Upper lobe of left lung (tissue), 6 donors: ENCODE results near the gene HEBP2. TPM values are rescaled to one million over a fixed set of nuclear protein-coding genes. Genes with fewer than 3 reads are reported as not detected.

Experiments
- ATAC-seq, 2 donors: fragments of 200-7000 bp; cut with Tn5 transposase; one replicate each; pipeline ENCODE4 v1.9.1; 2022; ENCODE audit warnings: mild to moderate bottlenecking in 2 of 2, moderate library complexity in 2 of 2; ENCODE audit not compliant: low FRiP score in 2 of 2
- DNase-seq, 2 donors: peaks; one replicate each; pipeline ENCODE4 v3.0.0-alpha.2; 2019 to 2020
- H3K27ac ChIP-seq, 4 donors: fragments of 200-600 bp; sonication (generic); one replicate each; pipeline ENCODE4 v1.5.1; 2016 to 2019
- H3K27me3 ChIP-seq, 4 donors: fragments of 200-600 bp; sonication (generic); one replicate each; pipeline ENCODE4 v1.5.1; 2017 to 2019
- H3K36me3 ChIP-seq, 4 donors: fragments of 200-600 bp; sonication (generic); one replicate each; pipeline ENCODE4 v1.5.1; 2016 to 2019
- H3K4me1 ChIP-seq, 4 donors: fragments of 200-600 bp; sonication (generic); one replicate each; pipeline ENCODE4 v1.5.1; 2018 to 2019
- H3K4me3 ChIP-seq, 4 donors: fragments of 200-600 bp; sonication (generic); one replicate each; pipeline ENCODE4 v1.5.1; 2017 to 2019; ENCODE audit warnings: mild to moderate bottlenecking in 2 of 4, moderate library complexity in 1 of 4
- H3K9me3 ChIP-seq, 4 donors: fragments of 200-600 bp; sonication (generic); one replicate each; pipeline ENCODE4 v1.5.1; 2018 to 2019
- CTCF ChIP-seq, 6 experiments: fragments of 450-650 bp in 4 of 6; fragments of 200-600 bp in 2 of 6; sonication (generic) in 2 of 6; IDR thresholded peaks; one replicate each; pipeline ENCODE4 v1.5.1; 2016 to 2019; ENCODE audit warnings: antibody characterized with exemption in 6 of 6
- EP300 ChIP-seq, 4 donors: sonication (generic); formaldehyde crosslinking; IDR thresholded peaks; one replicate each; pipeline ENCODE4 v1.5.1; 2017; ENCODE audit warnings: antibody characterized with exemption in 4 of 4, control low read depth in 2 of 4
- POLR2A ChIP-seq, 4 donors: fragments of 450-650 bp; IDR thresholded peaks; one replicate each; pipeline ENCODE4 v1.5.1; 2016 to 2017; ENCODE audit warnings: antibody characterized with exemption in 4 of 4, mild to moderate bottlenecking in 2 of 4
- POLR2AphosphoS5 ChIP-seq, 2 donors: sonication (generic); formaldehyde crosslinking; IDR thresholded peaks; one replicate each; pipeline ENCODE4 v1.5.1; 2017; ENCODE audit warnings: antibody characterized with exemption in 2 of 2
- WGBS, 2 donors: methylation state at CpG; one replicate each; pipeline ENCODE4 v1.1.5; 2017 to 2018; 5-methylcytosine and 5-hydroxymethylcytosine counted together
- total RNA-seq, 6 donors: library from RNA; depleted of rRNA in 4 of 6; stranded (reverse); fragments of >200 nt in 4 of 6; gene quantifications; one replicate each; pipeline versions ENCODE4 v1.1.0 to v1.2.1, GENCODE V29; 2016 to 2021
- donor health status: DM: no; HTN: no; CAD: no; lungs with moderate emphysema.
- donor health status: DM: no; HTN: yes; CAD: no; lungs with severe emphysema.

HEBP2 gene
- total RNA-seq, 6 donors from 2014 or later = 11.5 to 68.0 (median 48.6) TPM

DNA sequence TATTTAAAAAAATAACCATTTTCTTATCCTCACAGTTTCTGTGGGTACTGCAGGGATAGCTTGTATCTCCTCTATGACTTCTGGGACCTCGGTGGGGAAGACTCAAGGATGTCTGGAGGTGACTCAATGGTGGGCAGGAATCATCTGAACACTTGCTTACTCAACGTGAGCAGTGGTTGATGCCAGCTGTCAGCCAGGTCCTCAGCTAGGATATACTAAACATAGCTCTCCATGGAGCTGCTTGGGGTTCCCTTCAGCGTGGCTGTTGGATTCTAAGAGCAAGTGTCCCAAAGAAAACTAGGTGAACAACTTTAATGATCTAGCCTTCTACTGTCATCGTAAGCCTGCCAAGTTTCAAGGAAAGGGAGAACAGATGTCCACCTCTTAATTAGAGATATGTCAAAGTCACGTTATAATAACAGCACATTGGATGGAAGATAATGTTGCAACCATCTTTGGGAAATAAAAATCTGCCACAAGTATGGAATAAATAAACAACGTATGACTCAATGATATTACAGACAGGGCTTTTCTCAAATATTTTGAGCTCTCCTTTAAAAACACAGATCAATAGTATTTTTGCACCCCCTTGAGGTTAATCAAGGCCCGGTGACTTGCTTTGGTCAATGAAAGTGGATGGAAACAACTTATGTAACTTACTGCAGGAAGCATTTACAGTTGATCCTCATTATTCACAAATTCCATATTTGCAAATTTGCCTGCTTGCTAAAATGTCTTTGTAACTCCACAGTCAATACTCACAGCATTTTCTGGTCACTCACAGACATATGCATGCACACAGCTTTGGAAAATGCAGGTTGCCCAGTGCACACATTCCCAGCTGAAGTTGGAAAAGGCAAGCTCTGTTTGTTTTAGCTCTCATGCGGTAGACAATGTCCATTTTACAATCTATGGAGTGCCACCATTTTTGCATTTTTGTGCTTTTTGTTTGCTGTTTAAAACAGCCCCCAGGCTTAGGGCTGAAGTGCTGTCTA lies 6.6 kb upstream of the HEBP2 start:
- Histone ChIP-seq H3K27me3 (no peaks in the 10 kb centered on the region), H3K36me3 (no peaks in the 10 kb centered on the region), H3K4me3 (no peak overlapping the region), H3K9me3 (no peaks in the 10 kb centered on the region), H3K4me1 (no peaks in the 10 kb centered on the region), H3K27ac (no peak overlapping the region)
- 83 to 85% methylated on average over 8 of the region's 8 CpGs for WGBS, 2 donors
- DNase-seq (no peak), ATAC-seq (no peak)
- no peak for TF ChIP-seq POLR2AphosphoS5 (IDR thresholded peaks at IDR 0.05)
- no peak for TF ChIP-seq CTCF (IDR thresholded peaks at IDR 0.05)
- TF ChIP-seq EP300 (IDR thresholded peaks at IDR 0.05) = no peak
- no peak for TF ChIP-seq POLR2A (IDR thresholded peaks at IDR 0.05)

- H3K27ac ChIP-seq = no peak overlapping the region
Measured at GRCh38 chr6:138400326-138400725, 3.7 kb upstream of the HEBP2 start.

DNA sequence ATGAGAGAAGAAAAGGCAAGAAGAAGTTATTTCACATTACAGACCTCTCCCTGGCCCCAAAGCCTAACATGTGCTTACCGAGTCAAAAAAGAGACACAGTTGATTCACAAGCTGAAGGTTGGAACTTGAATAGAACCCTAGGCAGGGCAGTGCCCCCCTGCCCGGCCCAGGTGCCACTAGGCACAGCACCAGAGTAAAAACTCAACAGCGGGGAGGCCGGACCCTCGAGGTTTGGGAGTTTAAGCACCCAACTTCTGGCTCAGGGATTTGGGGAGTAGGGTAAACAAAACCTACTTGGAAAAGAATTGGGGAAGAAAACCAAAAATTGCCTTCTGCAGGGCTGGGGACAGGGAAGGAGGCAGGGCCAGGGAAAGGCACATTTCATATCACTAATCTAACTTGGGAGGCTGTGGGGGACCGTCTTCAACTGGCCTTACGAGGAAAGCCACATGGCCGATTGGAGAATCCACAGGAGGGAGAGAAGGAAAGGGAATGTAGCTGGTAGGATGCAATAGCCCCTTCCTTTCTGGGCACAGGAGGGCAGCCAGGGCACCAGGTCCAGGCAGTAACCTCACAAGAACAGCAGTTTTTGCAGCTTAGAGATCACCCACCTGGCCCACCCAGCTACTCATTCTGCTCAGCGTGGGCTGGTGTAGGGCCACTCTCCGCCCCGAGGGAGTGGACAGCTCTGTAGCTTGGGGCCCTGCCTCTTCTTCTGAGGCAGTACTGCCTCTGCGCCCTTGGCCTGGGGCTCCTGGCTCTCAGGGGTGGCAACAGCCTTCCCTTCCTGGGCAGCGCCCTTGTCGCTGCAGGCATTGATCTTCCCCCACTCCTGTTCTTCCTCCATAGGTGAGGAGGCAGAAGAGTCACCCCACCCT lies 1.8 kb upstream of the HEBP2 start:
- H3K9me3 ChIP-seq = no peaks in the 10 kb centered on the region
- DNase-seq (peak in 1 of 2 donors; percentile 35), ATAC-seq (no peak)
- no peak overlapping the region for H3K4me3 ChIP-seq
- no peak overlapping the region for H3K27ac ChIP-seq
- 92 to 93% methylated on average over 11 to 14 of the region's 14 CpGs for WGBS, 2 donors
- no peak for TF ChIP-seq POLR2A (IDR thresholded peaks at IDR 0.05)
- no peak for TF ChIP-seq CTCF (IDR thresholded peaks at IDR 0.05)
- no peak for TF ChIP-seq POLR2AphosphoS5 (IDR thresholded peaks at IDR 0.05)
- TF ChIP-seq EP300 (IDR thresholded peaks at IDR 0.05) = no peak
- H3K36me3 ChIP-seq = peaks cover 5 to 17% (median 8%) of the 10 kb centered on the region in 4 donors
- H3K4me1 ChIP-seq = peaks cover 0 to 19% (median 6%) of the 10 kb centered on the region in 4 donors
- no peaks in the 10 kb centered on the region for H3K27me3 ChIP-seq

More at GRCh38 chr6:138400326-138400725, 3.7 kb upstream of the HEBP2 start:
- peaks cover 0 to 14% (median 5%) of the 10 kb centered on the region in 4 donors for H3K4me1 ChIP-seq
- H3K36me3 ChIP-seq = no peaks in the 10 kb centered on the region
- H3K9me3 ChIP-seq = no peaks in the 10 kb centered on the region
- DNase-seq (no peak), ATAC-seq (no peak)
- no peak overlapping the region for H3K4me3 ChIP-seq
- H3K27me3 ChIP-seq = no peaks in the 10 kb centered on the region
- no peak for TF ChIP-seq POLR2AphosphoS5 (IDR thresholded peaks at IDR 0.05)
- no peak for TF ChIP-seq EP300 (IDR thresholded peaks at IDR 0.05)
- no peak for TF ChIP-seq POLR2A (IDR thresholded peaks at IDR 0.05)
- TF ChIP-seq CTCF (IDR thresholded peaks at IDR 0.05) = no peak
- 83 to 92% methylated on average over 3 of the region's 3 CpGs for WGBS, 2 donors

DNA sequence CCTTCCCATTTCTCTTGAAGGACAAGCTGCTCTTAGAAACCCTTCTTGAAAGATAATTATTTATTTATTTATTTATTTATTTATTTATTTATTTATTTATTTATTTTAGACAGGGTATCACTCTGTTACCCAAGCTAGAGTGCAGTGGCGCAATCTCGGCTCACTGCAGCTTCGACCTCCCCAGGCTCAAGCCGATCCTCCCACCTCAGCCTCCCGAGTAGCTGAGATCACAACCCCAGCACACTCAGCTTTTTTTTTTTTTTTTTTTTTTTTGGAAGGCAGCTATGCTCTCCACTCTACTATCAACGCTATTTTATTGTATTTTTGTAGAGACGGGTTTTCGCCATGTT lies 1.2 kb upstream of the HEBP2 start:
- H3K4me3 ChIP-seq = peak overlapping the region in 3 of 4 donors; percentile 70 to 90 (median 77)
- H3K4me1 ChIP-seq = peaks cover 0 to 19% (median 6%) of the 10 kb centered on the region in 4 donors
- no peak for DNase-seq
- WGBS, 2 donors = 90 to 92% methylated on average over 7 to 8 of the region's 8 CpGs
- peak overlapping the region in 2 of 4 donors; percentile 95 to 96 for H3K27ac ChIP-seq
- no peaks in the 10 kb centered on the region for H3K27me3 ChIP-seq
- ATAC-seq = no peak
- H3K9me3 ChIP-seq = no peaks in the 10 kb centered on the region
- TF ChIP-seq CTCF (IDR thresholded peaks at IDR 0.05) = no peak
- no peak for TF ChIP-seq POLR2A (IDR thresholded peaks at IDR 0.05)
- no peak for TF ChIP-seq POLR2AphosphoS5 (IDR thresholded peaks at IDR 0.05)
- no peak for TF ChIP-seq EP300 (IDR thresholded peaks at IDR 0.05)
- peaks cover 9 to 23% (median 15%) of the 10 kb centered on the region in 4 donors for H3K36me3 ChIP-seq
